D341Med (cell line): Measurements from ENCODE around the gene C1orf116.
A peak's percentile ranks its signal among the peaks of the same experiment; 100 is the strongest.

Experiments used
- DNase-seq: peaks from one replicate; pipeline ENCODE4 v3.0.0; 2012; ENCODE audit warnings: low spot score

Gene C1orf116

GRCh38 chr1:207032528-207033017, at the start of gene C1orf116:
TSS of gene C1orf116 (minus strand) at chr1:207032756. CDS start at chr1:207027598, 5,158 bp downstream.
- no peak for DNase-seq

GRCh38 chr1:207081806-207082205, 49.2 kb upstream of the C1orf116 start:
- no peak for DNase-seq

DNA sequence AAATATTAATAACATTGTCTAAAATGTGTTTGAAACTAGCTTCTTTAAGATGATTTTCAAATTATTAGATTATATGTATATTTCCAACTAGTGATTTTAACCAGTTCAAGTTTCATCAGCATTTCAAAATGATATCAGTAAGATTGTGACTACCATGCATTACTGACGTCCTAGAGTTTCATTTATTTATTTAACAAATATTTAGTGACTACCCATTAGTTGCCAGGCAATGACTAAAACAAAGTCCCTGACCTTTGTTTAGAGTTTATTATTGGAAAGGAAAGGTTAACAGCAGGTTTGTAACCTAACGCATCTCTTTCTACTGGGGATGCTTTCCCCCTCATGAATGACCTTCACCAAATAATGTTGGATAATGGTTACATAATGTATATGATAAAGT, 48.5 kb upstream of the C1orf116 start:
- no peak for DNase-seq

GRCh38 chr1:207079706-207080241, 47.2 kb upstream of the C1orf116 start:
- no peak for DNase-seq

GRCh38 chr1:207078578-207079132, 46.1 kb upstream of the C1orf116 start:
- no peak for DNase-seq

DNA sequence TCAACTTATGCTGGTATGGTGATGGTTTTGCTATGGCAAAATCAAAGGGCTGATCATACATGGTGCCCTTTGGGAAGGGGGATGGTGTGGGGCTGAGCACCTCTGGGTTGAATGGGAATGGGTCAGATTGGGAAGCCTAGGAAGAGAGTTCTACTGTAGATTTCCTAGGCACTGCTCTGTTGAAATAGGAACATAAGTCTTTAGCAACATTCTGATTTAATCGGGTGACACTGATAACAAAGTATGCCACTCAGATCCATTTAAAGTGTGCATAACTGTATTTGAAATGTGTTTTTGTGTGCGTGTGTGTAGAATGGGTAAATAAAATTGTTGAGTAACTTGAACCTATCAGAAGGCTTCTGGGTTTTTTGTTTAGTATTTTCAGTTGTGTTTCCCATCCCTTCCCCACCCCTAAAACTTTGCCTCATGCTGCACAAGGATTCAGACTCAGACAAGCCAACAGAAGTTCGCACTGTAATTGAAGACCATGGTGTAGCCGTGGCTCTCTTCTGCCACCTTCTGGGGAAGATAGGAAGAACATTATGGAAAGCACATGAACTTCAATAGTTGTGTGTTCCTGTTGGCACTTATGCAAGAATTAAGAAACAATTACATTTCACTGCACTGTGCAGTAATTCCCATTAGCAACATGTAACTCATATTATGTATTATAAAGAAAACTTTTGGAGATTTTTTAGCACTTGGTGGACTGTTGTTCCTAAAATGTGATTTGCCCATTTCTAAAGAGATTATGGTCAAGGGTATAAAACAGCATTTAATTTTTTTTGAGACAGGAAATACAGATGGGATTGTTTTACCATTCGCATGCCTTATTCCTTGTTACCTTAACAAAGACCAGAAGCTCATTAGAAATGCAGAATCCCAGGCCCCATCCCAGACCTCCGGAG, 45.2 kb upstream of the C1orf116 start:
- peak; percentile 75 for DNase-seq

DNA sequence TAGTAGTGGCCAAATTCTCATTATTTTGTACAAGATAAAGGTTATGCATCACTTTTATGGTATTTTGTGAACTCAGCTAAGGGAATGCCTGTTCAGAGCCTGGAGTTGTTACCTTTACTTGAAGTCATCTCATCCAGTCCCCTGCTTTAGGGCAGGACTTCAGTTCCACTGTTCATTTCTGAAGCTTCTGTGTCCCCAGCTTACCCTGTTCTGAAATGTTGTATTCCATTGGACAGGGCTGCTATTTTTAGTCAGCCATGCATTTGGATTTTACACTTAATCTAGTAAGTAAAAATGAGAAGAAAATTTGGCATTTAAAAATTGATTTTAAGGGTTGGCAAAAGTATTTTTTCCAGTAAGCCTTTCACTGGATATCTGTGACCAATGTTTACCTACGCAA, 44.5 kb upstream of the C1orf116 start:
- no peak for DNase-seq

DNA sequence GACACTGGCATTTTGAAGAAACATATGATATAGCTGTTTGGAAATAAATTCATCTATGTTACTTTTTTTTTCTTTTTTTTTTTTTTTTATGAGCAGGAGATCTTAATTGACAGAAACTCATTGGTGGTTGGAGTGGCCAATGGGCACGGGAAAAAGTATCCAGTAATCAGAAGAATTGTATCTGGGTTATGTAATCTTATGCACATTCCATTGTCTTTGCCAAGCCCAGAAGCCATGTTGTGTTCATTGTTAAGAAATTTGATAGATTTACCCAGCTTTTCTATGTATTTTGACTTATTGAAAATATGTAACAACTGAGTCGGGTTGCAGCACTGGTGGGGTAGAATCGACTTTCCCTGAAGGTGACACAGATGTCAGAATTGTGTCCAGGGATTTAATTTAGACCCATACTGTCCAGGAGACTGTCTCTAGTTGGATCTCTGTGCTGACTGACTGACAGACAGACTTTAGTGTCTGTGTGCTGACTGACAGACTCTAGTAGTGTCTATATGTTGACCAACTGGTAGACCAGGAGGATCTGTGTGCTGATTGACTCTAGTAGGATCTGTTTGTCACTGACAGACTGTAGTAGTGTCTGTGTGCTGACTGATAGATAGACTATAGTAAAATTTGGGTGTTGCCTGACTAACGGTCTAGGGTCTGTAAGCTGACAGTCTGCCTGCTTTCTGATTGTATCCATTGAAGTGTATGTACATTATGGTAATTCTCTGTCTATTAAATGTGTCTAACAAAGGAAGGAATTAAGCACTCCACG, 43.8 kb upstream of the C1orf116 start:
- DNase-seq, result no peak

DNA sequence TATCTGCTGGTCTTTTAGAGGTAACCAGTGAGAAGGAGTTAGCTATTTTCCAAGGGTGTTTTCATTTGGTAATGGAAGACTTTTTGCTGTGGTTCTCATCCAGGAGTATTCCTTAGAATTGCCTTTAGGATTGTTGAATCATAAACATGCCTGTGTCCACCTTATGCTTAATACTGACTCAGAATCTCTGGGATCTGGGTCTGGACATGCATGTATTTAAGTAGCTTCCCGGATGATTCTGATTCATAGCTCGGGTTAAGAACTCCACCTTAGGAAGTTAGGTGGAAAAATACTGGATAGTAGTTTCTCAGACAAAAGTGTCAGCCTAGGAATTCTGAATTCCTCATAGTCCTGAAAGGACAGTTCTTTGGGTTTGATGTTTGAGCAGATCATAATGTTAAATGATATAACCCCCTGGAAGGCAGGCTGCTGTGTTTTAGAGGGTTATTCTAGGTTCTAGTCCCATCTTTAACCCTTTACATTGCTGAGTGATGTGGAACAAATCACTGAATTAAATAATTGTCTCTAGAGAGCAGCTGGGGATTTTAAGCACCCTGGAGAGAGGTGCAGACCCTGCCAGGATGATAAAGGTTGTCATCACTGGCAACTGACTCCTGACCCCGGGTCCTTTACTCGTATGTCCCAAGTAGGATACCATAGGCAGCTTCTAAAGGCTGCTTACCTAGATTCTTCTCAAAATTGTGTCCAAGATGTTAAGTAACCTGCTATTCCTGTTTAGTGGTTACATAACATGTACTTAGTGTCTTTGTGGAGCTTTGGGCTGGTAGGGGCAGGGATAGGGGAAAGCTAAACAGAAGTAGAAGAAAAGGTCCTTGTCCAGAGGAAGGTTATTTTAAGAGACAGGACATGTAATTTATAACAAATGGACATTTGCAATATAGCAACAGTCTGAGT, 41.6 kb upstream of the C1orf116 start:
- DNase-seq, result no peak

GRCh38 chr1:207072233-207072632, 39.7 kb upstream of the C1orf116 start:
- no peak for DNase-seq

DNA sequence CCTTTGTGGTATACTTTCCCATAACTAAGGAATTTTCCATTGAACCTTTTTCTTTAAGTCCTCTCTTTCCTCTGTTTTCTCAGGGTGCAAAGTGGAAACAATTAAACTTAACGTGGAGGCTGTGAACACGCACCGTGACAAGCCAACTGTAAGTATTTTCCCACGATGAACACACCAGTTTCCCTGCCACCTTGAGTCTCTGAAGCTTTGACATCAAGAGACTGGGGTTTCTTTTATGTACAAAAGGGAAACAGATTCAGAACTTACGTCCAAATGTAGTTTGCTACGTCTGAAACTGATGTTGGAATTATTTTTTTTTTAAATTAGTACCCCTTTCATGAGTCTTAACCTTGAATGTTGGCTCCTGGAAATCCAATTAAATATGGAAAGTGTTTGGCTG, 38.9 kb upstream of the C1orf116 start:
- DNase-seq, result no peak

GRCh38 chr1:207070811-207071210, 38.3 kb upstream of the C1orf116 start:
- no peak for DNase-seq

GRCh38 chr1:207069858-207070506, 37.4 kb upstream of the C1orf116 start:
- DNase-seq, result no peak

DNA sequence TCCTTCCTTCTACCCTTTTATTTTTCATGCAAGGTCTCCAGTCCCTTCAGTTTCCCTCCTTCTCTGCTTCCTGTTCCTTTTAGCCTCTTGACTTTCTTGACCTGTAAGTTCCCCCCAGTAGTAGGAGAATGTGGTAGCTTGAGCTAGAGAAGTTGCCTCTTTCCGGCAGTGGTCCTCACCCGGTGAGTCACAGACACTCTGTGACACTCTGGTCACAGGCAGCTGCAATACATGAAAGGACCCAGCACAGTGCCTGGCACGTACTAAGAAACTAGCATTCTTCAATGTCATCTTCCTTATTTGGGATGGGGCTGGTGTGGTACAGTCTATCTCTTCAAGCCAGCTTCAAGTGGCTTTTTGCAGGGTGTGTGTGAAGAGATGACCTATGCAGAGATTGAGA, 36.5 kb upstream of the C1orf116 start:
- no peak for DNase-seq

GRCh38 chr1:207067665-207068064, 35.1 kb upstream of the C1orf116 start:
- no peak for DNase-seq

- no peak for DNase-seq
Observed at GRCh38 chr1:207067185-207067584, 34.6 kb upstream of the C1orf116 start.

DNA sequence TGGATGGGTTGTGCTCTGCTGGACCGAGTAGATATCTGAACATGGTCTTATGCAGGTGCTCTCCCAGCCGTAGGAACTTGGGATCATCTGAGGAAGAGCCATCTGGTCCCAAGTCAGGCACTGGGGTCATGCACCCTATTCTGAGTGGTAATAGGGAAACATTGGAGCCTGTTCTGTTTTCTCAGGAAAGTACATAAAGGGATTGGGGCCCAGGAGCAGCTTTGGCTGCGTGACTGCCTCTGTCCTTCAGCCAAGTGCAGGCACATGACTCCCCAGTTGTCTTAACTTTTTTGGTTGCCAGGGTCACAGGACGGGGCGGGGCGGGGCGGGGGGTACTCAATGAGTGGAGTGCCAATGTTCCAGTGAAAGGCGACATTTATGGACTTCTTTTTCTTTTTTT, 32.0 kb upstream of the C1orf116 start:
- DNase-seq, result no peak

DNA sequence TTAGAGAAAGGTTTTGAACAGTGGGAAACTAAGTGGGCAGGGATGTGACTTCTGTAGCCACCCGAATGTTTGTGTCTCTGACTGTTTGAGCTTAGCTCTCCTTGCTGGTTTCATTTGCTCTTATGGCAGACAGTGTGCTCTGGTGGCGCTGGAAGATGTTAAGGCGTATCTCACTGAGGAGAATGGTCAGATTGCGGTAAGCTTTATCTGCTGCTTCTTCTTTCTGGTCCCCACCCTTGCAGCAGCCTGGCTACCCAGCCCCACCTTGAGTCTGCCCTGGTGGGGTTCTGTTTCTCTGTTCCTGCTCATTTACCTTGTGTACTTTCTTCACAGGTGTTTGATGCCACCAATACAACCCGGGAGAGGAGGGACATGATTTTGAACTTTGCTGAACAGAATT, 30.5 kb upstream of the C1orf116 start:
- no peak for DNase-seq

DNA sequence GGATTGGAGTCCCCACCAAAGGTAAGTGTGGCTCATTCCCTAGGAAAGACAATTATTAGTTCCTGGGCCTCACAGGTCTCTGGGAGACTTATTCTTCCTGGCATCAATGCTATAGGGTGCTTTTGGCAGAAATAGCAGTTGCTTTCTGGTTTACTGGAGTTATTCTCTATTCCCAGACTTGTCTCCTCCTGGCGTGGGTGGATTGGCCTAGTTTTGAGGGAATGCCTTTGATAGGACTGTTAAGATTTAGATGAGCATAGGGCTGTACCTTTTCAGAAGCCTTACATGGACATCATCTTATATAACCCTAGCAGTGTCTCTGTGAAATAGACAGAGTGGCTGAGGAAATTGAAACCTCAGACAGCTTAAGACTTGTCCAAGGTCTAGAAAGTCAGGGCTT, 29.5 kb upstream of the C1orf116 start:
- no peak for DNase-seq

- no peak for DNase-seq
Observed at GRCh38 chr1:207060596-207060995, 28.0 kb upstream of the C1orf116 start.

DNA sequence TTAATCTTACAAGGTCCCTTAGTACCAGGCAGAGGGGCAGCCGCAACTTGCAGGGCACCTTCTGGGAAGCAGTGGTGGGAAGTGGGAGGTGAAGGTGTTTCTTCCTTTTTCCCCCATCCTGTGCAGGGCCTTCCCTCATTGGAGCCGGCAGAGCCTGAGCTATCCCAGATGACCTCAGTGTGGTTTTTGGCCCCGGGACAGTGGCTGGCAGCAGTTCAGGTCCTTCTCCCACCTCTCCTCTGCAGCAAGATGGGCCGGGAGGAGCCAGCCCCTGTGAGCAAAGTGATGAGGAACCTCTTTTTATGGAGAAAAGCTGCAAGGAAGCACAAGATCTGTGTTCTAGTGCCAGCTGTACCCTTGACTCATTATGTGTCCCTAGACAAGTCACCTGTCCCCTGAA, 27.3 kb upstream of the C1orf116 start:
- no peak for DNase-seq
